Activated CD4-positive, CD25-positive, alpha-beta regulatory T cell (primary cell): ENCODE results near the gene ITPR2.

Source experiments
- DNase-seq, 4 experiments: peaks; one replicate each; lab custom pipeline; 2025; lab: John Stamatoyannopoulos, UW

The ITPR2 gene

GRCh38 chr12:26292596-26292995 lies 540.4 kb downstream of the ITPR2 start:
- no peak for DNase-seq

GRCh38 chr12:26290565-26290964 lies 542.4 kb downstream of the ITPR2 start:
- DNase-seq, result no peak

GRCh38 chr12:26287671-26288381 lies 545.2 kb downstream of the ITPR2 start:
- no peak for DNase-seq
